ENCODE data around the gene YIPF7.

Gene YIPF7

DNA sequence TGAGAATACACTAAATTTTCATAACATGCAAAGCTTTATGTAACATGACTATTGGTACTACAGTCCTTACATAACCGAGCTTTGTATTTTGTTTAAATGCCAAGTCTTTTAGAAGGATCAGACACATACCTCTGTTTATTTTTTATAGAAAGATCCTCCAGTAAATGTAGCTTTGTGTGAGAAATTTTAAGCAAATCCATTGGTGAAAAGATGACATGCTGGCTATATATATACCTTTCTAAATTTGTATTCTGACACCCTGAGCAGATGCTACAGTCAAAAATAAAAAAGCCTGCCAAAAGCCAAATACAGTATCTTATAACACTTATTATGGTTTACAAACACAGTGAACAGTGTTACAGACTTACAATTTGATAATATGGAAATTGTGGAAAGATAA is at the start of gene YIPF7:
TSS of gene YIPF7 (minus strand) at position 201 of the 400 bp plus-strand sequence. CDS start 1,525 bp downstream, outside the sequence.
- no peak within 1 kb of the TSS for H3K4me3 ChIP-seq (ENCODE audit: low read depth, low read length)

DNA sequence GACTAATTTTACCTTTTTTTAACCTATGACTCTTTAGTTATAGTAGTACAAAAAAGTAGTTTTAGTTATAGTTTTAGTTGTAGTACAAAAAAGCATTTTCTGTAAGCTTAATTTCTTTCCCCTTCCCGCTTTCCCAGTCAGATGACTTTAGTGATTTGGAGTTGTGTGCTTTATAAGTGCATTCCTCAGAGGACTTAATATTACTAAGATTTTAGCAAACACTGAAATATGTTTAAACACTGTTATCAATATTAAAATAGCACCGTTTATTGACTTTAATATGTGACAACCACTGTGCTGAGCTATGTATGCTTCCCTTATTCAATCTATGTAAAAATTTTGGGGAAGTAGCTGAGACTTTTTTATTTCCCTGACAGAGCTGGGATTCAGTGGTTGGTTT is 49.6 kb upstream of the YIPF7 start:
- H3K4me3 ChIP-seq (ENCODE audit: low read depth, low read length): no peak overlapping the region

DNA sequence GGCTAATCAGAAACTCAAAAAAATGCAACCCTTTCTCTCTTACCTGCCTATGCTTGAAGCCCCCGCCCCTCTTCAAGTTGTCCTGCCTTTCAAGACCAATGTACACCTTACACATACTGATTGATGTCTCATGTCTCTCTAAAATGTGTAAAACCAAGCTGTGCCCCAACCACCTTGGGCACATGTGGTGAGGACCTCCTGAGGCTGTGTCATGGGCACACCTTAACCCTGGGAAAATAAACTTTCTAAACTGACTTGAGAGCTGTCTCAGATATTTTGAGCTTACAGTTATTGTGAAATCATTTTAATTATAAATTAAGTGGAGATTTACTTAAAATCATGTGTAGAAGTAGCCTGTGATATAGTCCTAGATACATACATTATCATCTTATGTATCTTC is 49.0 kb upstream of the YIPF7 start:
- no peak overlapping the region for H3K4me3 ChIP-seq (ENCODE audit: low read depth, low read length)

DNA sequence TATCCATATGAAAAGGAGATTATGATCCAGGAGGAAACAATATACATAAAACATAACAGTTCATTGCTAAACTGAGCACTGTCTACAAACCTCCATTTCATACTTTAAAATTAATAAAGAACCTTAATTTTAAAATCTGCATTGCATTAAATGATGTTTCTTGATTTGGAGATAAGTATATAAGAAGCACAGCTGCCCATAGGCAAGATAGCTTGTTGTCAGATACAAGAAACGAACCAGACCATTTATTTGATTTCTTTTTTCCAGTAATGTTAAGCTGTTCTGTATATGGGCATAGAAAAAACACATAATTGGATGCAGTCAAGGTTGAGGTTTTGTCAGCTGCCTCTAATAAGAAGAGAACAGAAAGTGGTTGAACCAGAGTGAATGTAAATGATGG is 33.2 kb upstream of the YIPF7 start:
- H3K4me3 ChIP-seq (ENCODE audit: low read depth, low read length): no peak overlapping the region

DNA sequence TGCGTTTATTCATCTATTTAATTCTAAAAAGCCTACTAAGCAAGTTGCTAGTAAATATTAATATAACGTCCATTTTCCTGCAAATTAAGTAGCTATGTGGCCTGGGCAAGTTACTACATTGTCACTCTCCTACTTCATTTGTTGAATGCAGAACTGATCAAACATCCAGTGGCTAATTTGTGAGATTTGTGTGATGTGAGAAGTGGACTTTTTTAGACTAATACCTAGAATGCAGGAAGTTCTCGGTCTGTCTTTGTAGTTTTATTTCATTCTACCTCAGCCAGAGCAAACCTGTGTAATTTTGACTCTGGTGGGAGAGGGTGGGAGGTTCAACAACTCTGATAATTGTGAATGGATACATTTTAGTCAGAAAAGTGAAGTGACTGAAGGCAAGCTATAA is 27.6 kb upstream of the YIPF7 start:
- peak overlapping the region; percentile 93 for H3K4me3 ChIP-seq (ENCODE audit: low read depth, low read length)

DNA sequence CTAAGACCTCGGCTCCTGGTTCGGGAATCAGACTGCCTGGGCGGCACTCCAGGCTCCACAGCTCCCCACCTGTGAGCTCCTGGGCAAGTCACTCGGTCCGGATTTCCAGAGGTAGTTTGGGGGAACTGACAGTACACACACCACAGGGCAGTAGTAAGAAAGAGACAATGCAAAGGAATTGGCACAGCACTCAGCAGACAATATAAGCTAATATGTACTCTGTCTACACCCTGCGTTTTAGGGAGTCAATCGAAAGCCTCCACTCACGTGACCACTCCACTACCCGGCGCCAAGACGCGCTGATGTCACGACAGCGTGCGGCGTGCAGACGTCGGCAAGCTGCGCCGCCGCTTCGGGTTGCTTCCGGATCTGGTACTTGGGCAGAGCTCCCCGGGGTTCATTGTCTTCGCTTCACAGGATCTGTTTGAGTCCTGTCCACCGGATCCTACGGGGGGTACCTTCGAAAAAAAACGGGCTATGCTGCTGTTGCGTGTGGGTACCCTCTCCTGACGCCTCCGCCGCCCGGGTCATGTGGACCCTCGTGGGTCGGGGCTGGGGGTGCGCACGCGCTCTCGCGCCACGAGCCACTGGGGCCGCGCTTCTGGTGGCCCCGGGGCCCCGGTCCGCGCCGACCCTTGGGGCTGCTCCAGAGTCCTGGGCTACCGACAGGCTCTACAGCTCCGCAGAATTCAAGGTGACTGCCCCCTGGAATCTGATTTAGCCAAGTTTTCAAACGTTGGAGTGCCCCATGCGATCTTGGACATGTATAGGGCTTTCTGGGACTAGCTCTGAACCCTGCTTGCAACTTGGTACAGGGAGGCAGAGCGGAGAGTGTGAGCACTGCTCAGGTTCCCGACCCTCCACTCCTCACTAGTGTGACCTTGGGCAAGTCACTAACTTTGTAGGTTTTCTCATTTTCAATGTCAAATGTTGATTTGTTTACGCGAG is 26.9 kb upstream of the YIPF7 start, which contains the start of gene GUF1:
TSS of gene GUF1 (plus strand) at position 327 of the 948 bp plus-strand sequence. CDS start at position 530, 203 bp downstream.
- peak within 1 kb of the TSS; percentile 93 for H3K4me3 ChIP-seq (ENCODE audit: low read depth, low read length)

GRCh38 chr4:44675366-44675765 is 23.9 kb upstream of the YIPF7 start:
- no peak overlapping the region for H3K4me3 ChIP-seq (ENCODE audit: low read depth, low read length)

- no peak overlapping the region for H3K4me3 ChIP-seq (ENCODE audit: low read depth, low read length)
Observed at GRCh38 chr4:44674471-44674870, 23.0 kb upstream of the YIPF7 start.

DNA sequence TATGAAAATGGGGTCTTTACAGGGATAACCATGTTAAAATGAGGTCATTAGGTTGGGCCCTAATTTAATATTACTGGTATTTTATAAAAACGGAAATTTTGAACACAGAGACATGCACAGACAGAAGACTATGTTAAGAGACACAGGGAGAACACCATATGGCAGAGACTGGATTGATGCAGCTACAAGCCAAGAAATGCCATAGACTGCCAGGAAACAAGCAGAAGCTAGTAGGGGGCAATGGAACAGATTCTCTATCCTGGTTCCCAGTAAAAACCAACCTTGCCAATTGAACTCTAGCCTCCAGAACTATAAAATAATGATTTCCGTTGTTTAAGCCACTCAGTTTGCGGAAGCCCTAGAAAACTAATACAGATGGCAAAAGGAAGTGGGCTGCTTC is 20.2 kb upstream of the YIPF7 start:
- H3K4me3 ChIP-seq (ENCODE audit: low read depth, low read length): no peak overlapping the region

DNA sequence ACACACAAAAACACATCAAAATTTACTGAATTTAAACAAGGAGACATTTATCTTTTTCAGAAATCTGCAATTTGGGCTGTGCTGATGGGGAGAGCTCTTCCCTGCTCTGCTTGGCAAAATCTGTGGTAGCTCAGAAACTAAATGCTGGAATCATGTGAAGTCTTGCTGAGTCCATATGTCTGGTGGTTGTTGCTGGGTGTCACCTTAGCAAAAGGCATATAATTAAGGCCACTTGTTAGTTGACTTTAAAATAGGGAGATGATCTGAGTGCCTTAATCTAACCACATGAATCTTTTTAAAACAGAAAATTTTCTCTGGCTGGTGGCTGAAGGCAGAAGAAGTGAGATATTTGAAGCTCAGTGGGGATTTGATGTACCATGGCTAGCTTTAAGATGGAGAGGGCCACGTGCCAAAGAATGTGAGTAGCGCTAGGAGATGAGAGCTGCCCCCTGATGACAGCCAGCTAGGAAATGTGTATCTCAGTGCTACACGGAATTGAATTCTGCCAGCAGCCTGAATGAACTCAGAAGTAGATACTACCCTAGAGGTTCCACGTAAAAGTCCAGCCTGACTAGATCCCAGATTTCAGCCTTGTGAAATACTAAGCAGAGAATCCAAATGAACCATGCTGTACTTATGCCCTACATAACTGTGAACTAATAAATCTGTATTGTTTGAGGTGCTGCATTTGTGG is 19.2 kb upstream of the YIPF7 start:
- no peak overlapping the region for H3K4me3 ChIP-seq (ENCODE audit: low read depth, low read length)

- H3K4me3 ChIP-seq (ENCODE audit: low read depth, low read length): no peak overlapping the region
Observed at GRCh38 chr4:44668526-44668925, 17.1 kb upstream of the YIPF7 start.

DNA sequence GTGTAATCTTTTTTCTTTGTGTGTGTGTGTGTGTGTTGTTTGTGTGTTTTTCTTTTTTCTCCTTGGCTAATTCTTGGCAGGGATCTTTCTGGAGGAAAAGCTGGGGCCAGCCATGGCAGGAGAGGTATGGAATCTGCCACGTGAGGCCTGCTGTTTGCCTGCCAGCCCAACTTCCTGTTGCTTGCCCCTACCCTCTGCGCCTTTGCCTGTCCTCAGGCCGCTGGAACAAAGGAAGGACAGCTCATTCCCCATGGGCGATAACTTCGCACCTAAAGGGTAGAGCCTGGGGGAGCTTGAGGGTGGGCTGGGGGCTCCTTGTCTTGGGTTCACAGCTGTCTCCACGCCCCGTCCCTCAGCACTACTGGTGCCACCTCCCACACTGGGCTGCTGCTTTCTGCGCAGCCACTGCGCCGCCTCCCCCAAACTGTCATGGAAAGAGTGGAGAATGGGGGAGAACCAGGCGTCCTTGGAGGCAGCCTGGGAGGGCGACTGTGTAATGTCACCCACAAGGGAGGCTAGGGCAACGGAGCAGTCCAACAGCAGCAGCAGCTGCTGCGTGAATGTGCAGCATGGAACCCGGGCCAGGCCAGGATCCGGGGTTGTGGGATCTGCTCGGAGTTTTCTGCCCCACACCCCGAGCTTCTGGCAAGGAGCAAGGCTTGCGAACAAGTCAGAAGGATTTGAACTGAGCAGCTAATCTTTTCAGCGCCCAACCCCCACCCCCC is 12.3 kb upstream of the YIPF7 start:
- H3K4me3 ChIP-seq (ENCODE audit: low read depth, low read length): no peak overlapping the region

DNA sequence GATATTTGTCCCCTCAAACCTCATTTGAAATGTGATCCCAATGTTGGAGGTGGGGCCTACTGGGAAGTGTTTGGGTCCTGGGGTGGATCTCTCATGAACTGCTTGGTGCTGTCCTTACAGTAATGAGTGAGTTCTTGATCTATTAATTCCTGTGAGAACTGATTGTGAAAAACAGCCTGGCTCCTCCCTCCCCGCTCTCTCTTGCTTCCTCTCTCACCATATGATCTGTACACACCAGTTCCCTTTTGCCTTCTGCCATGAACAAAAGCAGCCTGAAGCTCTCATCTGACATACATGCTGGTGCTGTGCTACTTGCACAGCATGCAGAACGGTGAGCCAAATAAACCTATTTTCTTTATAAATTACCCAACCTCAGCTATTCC is 11.2 kb upstream of the YIPF7 start:
- no peak overlapping the region for H3K4me3 ChIP-seq (ENCODE audit: low read depth, low read length)

DNA sequence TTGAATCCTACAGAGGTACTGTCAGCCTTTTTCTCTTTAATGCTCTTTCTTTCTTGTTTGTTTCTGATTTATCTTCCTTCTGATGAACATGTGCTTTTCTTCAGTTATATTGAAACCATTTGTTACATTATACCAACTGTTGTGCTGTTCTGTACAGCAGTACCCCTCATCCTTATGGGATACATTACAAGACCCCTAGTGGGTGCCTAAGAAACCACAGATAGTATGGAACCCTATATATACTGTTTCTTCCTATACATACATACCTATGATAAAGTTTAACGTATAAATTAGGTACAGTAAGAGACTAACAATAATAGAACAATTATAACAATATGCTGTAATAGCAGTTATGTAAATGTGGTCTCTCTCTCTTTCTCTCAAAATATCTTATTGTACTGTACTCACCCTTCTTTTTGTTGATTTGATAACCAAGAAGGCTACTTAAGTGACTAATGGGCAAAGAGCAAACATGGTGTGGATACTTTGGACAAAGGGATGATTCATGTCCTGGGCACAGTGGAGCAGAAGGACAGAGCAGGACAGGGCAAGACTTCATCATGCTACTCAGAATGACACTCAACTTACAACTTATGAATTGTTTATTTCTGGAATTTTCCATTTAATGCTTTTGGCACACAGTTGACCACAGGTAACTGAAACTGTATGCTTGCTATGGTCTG is 10.7 kb upstream of the YIPF7 start:
- no peak overlapping the region for H3K4me3 ChIP-seq (ENCODE audit: low read depth, low read length)

DNA sequence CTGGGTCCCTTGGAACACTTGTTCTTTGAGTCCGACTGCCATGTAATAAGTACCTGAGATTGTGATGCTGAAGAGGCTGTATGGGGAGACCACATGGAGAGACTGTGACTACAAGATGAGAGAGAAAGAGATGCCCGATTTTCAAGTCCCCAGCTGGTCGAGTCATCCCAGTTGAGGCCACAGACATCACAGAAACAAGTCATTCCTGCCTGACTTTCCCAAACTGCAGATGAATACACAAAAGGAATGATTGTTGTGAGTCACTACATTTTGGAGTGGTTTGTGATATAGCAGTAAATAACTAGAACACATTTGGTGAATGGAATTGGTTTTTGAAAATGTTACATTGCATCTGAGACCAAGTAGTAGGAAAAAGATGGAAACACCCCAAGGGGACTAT is 9.0 kb upstream of the YIPF7 start:
- H3K4me3 ChIP-seq (ENCODE audit: low read depth, low read length): no peak overlapping the region

DNA sequence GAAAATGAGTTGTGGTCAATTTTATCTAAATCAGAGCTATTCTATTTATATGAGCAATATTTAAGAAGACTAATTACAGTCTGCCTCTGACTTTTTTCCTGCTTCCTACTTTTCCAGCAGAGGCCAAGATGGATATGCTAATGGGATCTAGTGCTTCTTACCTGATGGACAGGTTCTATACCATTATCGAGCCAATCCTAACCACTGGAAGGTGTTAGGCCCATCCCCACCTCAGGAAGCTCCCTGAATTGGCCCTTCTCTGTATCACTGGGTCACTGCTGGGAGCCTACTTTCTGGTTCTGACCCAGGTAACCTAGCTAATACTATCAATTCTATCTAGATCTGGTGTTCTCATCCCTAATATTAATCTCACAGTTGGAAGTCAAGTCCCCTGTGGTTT is 577 bp upstream of the YIPF7 start:
- H3K4me3 ChIP-seq (ENCODE audit: low read depth, low read length): no peak overlapping the region

DNA sequence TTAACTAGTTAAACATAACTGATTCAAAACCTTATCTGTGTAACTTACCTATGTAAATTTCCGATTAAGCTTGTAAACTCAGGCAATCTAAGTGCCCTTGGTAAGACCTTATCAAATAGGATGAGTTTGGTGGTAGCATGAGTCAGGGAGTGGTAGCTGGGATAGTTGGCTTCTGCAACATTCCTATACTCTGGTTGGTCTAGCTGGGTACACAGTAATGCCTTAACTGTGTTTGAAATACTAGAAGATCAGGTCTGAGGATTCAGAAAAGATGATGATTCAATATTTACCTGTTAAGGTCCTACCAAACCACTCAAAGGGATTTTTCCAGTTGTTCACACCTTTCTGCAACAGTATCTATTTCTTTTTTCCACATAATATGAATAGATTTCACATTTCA is 5.3 kb downstream of the YIPF7 start:
- no peak overlapping the region for H3K4me3 ChIP-seq (ENCODE audit: low read depth, low read length)

DNA sequence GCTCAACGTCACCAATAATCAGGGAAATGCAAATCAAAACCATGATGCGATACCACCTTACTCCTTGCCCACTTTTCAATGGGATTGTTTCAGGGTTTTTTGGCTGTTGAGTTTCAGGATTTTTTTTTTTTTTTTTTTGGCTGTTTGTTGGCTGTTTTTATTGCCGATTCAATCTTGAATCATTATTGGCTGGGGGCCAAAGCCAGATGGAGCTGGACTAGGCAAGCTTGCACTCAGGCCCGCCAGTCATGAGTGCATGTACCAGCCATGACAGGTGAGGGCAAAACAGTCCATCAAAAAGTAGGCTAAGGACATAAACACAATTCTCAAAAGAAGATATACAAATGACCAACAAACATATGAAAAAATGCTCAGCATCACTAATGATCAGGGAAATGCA is 13.3 kb downstream of the YIPF7 start:
- H3K4me3 ChIP-seq (ENCODE audit: low read depth, low read length): no peak overlapping the region

GRCh38 chr4:44632733-44633132 is 18.7 kb downstream of the YIPF7 start:
- no peak overlapping the region for H3K4me3 ChIP-seq (ENCODE audit: low read depth, low read length)

GRCh38 chr4:44632089-44632488 is 19.3 kb downstream of the YIPF7 start:
- H3K4me3 ChIP-seq (ENCODE audit: low read depth, low read length): no peak overlapping the region
